PC-3 (cell line): Measurements from ENCODE around the gene ZNF528.

Experiments used
- CTCF ChIP-seq: fragments of 300-600 bp; sonication (generic); conservative IDR thresholded peaks from 2 replicates; pipeline ENCODE4 v1.5.1; 2017; ENCODE audit warnings: antibody characterized with exemption, low read depth, mild to moderate bottlenecking, low read length
- EZH2 ChIP-seq: fragments of 300-600 bp; sonication (generic); IDR thresholded peaks from one replicate; pipeline ENCODE4 v1.6.1; 2017; ENCODE audit warnings: antibody characterized with exemption, mild to moderate bottlenecking, low read length; ENCODE audit not compliant: unreplicated experiment

- TF ChIP-seq EZH2 = no peak
- no peak for TF ChIP-seq CTCF
Measured at GRCh38 chr19:52370341-52370710, 27.3 kb upstream of the ZNF528 start.
